Prostate gland (tissue), 2 donors: ENCODE data around the gene C1QTNF5. TPM values are rescaled to one million over a fixed set of nuclear protein-coding genes. Genes with fewer than 3 reads are reported as not detected.

Source experiments
- DNase-seq: peaks from one replicate; pipeline ENCODE4 v3.0.0-alpha.2; 2019; ENCODE audit warnings: low spot score
- H3K27ac ChIP-seq, 2 donors: fragments of 200-600 bp; sonication (generic); 2 replicates each; pipeline ENCODE4 v1.5.1; 2017 to 2019
- H3K27me3 ChIP-seq: fragments of 200-600 bp; sonication (generic); replicated peaks from 2 replicates; pipeline ENCODE4 v1.5.1; 2019; ENCODE audit not compliant: insufficient read depth
- H3K36me3 ChIP-seq, 2 donors: fragments of 200-600 bp; sonication (generic); 1 replicate in 1 of 2; 2 replicates in 1 of 2; pipeline versions ENCODE4 v1.5.1 to v1.8.1; 2017 to 2019
- H3K4me1 ChIP-seq: fragments of 200-600 bp; sonication (generic); replicated peaks from 2 replicates; pipeline ENCODE4 v1.5.1; 2019
- H3K4me3 ChIP-seq, 2 donors: fragments of 200-600 bp; sonication (generic); 2 replicates each; pipeline ENCODE4 v1.5.1; 2017 to 2019
- H3K9me3 ChIP-seq: fragments of 200-600 bp; sonication (generic); 2 replicates; pipeline ENCODE4 v1.5.1; 2017
- CTCF ChIP-seq, 4 experiments: fragments of 200-600 bp in 2 of 4; fragments of 450-650 bp in 2 of 4; sonication (generic) in 2 of 4; IDR thresholded peaks; 1 replicate in 3 of 4; 2 replicates in 1 of 4; pipeline ENCODE4 v1.5.1; 2016 to 2019; ENCODE audit warnings: antibody characterized with exemption in 4 of 4, mild to moderate bottlenecking in 2 of 4, moderate library complexity in 2 of 4
- POLR2A ChIP-seq: fragments of 450-650 bp; IDR thresholded peaks from one replicate; pipeline ENCODE4 v1.6.1; 2016; ENCODE audit warnings: antibody characterized with exemption, mild to moderate bottlenecking
- POLR2AphosphoS5 ChIP-seq: sonication (generic); formaldehyde crosslinking; IDR thresholded peaks from one replicate; pipeline ENCODE4 v1.6.1; 2017; ENCODE audit warnings: antibody characterized with exemption
- WGBS: methylation state at CpG from one replicate; pipeline ENCODE4 v1.1.5; 2018; 5-methylcytosine and 5-hydroxymethylcytosine counted together
- intact Hi-C: fragments of 100-400 bp; cut with DNase I; formaldehyde crosslinking; loops from one replicate; pipeline ENCODE4 v1.14.2; 2022
- total RNA-seq, 2 donors: library from RNA; depleted of rRNA; stranded (reverse); fragments of >200 nt; gene quantifications; one replicate each; pipeline ENCODE4 v1.1.0, GENCODE V29; 2016

Gene C1QTNF5
- total RNA-seq, 2 donors from 2014 or later = 15.3 to 20.2 TPM

- no peak for DNase-seq
- WGBS = 12% methylated on average over 36 of the region's 60 CpGs
- Histone ChIP-seq H3K27ac (peak overlapping the region; percentile 71 to 81), H3K36me3 (no peaks in the 10 kb centered on the region), H3K4me3 (peak overlapping the region; percentile 20 to 31), H3K27me3 (peaks cover 7% of the 10 kb centered on the region), H3K9me3 (no peaks in the 10 kb centered on the region), H3K4me1 (no peaks in the 10 kb centered on the region)
- TF ChIP-seq POLR2AphosphoS5 (no peak), CTCF (IDR thresholded peaks at IDR 0.05) (no peak), POLR2A (no peak)
- intact Hi-C loops = loop anchor here (5.0 kb wide), 2 partner anchors 114 to 219 kb away; partner anchors contain the start of genes CBL and DPAGT1
Observed at GRCh38 chr11:119320776-119321524, 19.7 kb downstream of the C1QTNF5 start.

GRCh38 chr11:119320240-119320775 lies 20.4 kb downstream of the C1QTNF5 start:
- Histone ChIP-seq H3K27ac (peak overlapping the region; percentile 71 to 81), H3K36me3 (no peaks in the 10 kb centered on the region), H3K4me1 (no peaks in the 10 kb centered on the region), H3K27me3 (peaks cover 7% of the 10 kb centered on the region), H3K4me3 (peak overlapping the region; percentile 20 to 31), H3K9me3 (no peaks in the 10 kb centered on the region)
- WGBS = 61% methylated on average over 17 of the region's 17 CpGs
- intact Hi-C loops = loop anchor here (5.0 kb wide), 2 partner anchors 113 to 218 kb away; partner anchors contain the start of genes CBL and DPAGT1
- DNase-seq = no peak
- no peak for TF ChIP-seq POLR2AphosphoS5
- no peak for TF ChIP-seq POLR2A
- TF ChIP-seq CTCF (IDR thresholded peaks at IDR 0.05) = no peak

- intact Hi-C loops = loop anchor here (5.0 kb wide), 2 partner anchors 112 to 217 kb away; partner anchors contain the start of genes CBL and DPAGT1
- no peaks in the 10 kb centered on the region for H3K4me1 ChIP-seq
- peaks cover 7% of the 10 kb centered on the region for H3K27me3 ChIP-seq
Observed at GRCh38 chr11:119319700-119320239, 20.9 kb downstream of the C1QTNF5 start.

GRCh38 chr11:119319136-119319699 lies 21.5 kb downstream of the C1QTNF5 start:
- Histone ChIP-seq H3K4me3 (no peak overlapping the region), H3K4me1 (no peaks in the 10 kb centered on the region), H3K27ac (peak overlapping the region; percentile 71 to 81), H3K36me3 (no peaks in the 10 kb centered on the region), H3K27me3 (peaks cover 7% of the 10 kb centered on the region), H3K9me3 (no peaks in the 10 kb centered on the region)
- intact Hi-C loops = no loop called here
- no peak for TF ChIP-seq POLR2AphosphoS5
- TF ChIP-seq CTCF (IDR thresholded peaks at IDR 0.05) = no peak
- TF ChIP-seq POLR2A = no peak
- 68% methylated on average over 8 of the region's 8 CpGs for WGBS
- no peak for DNase-seq

More at GRCh38 chr11:119319700-119320239, 20.9 kb downstream of the C1QTNF5 start:
- DNase-seq = no peak
- Histone ChIP-seq H3K27ac (peak overlapping the region; percentile 71 to 81), H3K4me3 (no peak overlapping the region), H3K36me3 (no peaks in the 10 kb centered on the region), H3K9me3 (no peaks in the 10 kb centered on the region)
- TF ChIP-seq POLR2A (no peak), CTCF (IDR thresholded peaks at IDR 0.05) (no peak), POLR2AphosphoS5 (no peak)
- 73% methylated on average over 11 of the region's 11 CpGs for WGBS
